ENCODE data around the gene UXT. TPM values are rescaled to one million over a fixed set of nuclear protein-coding genes. Genes with fewer than 3 reads are reported as not detected.

UXT gene
- total and polyA plus RNA-seq, 9 of the 15 experiments (the other 6 are each of a cell fraction or from before 2014, with no cell fraction given), result 141 to 300 (median 204) TPM

- TF ChIP-seq ZNF512 (tag; IDR thresholded peaks at IDR 0.05), result 0 out of 2 replicates have a peak, but pooled peaks have one; percentile 35
- 0 out of 2 replicates have a peak, but pooled peaks have one; percentile 24 for TF ChIP-seq GABPB1 (CRISPR knock-in tag; IDR thresholded peaks at IDR 0.05)
- TF ChIP-seq POLR3A (IDR thresholded peaks at IDR 0.05; ENCODE audit: borderline replicate concordance, extremely low read depth, insufficient read depth, insufficient read length), result no peak
- no peak for TF ChIP-seq RERE (CRISPR knock-in tag; IDR thresholded peaks at IDR 0.05; ENCODE audit: borderline replicate concordance)
- TF ChIP-seq, protein P1, sequence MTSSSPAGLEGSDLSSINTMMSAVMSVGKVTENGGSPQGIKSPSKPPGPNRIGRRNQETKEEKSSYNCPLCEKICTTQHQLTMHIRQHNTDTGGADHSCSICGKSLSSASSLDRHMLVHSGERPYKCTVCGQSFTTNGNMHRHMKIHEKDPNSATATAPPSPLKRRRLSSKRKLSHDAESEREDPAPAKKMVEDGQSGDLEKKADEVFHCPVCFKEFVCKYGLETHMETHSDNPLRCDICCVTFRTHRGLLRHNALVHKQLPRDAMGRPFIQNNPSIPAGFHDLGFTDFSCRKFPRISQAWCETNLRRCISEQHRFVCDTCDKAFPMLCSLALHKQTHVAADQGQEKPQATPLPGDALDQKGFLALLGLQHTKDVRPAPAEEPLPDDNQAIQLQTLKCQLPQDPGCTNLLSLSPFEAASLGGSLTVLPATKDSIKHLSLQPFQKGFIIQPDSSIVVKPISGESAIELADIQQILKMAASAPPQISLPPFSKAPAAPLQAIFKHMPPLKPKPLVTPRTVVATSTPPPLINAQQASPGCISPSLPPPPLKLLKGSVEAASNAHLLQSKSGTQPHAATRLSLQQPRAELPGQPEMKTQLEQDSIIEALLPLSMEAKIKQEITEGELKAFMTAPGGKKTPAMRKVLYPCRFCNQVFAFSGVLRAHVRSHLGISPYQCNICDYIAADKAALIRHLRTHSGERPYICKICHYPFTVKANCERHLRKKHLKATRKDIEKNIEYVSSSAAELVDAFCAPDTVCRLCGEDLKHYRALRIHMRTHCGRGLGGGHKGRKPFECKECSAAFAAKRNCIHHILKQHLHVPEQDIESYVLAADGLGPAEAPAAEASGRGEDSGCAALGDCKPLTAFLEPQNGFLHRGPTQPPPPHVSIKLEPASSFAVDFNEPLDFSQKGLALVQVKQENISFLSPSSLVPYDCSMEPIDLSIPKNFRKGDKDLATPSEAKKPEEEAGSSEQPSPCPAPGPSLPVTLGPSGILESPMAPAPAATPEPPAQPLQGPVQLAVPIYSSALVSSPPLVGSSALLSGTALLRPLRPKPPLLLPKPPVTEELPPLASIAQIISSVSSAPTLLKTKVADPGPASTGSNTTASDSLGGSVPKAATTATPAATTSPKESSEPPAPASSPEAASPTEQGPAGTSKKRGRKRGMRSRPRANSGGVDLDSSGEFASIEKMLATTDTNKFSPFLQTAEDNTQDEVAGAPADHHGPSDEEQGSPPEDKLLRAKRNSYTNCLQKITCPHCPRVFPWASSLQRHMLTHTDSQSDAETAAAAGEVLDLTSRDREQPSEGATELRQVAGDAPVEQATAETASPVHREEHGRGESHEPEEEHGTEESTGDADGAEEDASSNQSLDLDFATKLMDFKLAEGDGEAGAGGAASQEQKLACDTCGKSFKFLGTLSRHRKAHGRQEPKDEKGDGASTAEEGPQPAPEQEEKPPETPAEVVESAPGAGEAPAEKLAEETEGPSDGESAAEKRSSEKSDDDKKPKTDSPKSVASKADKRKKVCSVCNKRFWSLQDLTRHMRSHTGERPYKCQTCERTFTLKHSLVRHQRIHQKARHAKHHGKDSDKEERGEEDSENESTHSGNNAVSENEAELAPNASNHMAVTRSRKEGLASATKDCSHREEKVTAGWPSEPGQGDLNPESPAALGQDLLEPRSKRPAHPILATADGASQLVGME (CRISPR knock-in tag; IDR thresholded peaks at IDR 0.05), result no peak
- peak; percentile 73; the same call in 1 of the 2 replicates for TF ChIP-seq ZNF263 (CRISPR knock-in tag; IDR thresholded peaks at IDR 0.05; ENCODE audit: borderline replicate concordance)
- TF ChIP-seq TBP (optimal IDR thresholded peaks at IDR 0.05; ENCODE audit: low read depth, low read length), result no peak
- no peak for TF ChIP-seq POLR2A (conservative IDR thresholded peaks at IDR 0.05)
- no peak for TF ChIP-seq SP1 (CRISPR knock-in tag; IDR thresholded peaks at IDR 0.05)
- TF ChIP-seq TRIM24 (IDR thresholded peaks at IDR 0.05), result peak in 1 of 2 experiments; percentile 37; a peak in 1 of 4 replicates
- no peak for TF ChIP-seq PHF8 (IDR thresholded peaks at IDR 0.05; ENCODE audit: borderline replicate concordance, low read length)
Measured at GRCh38 chrX:47608130-47608810, 50.7 kb downstream of the UXT start (continued).
